Retinal pigment epithelial cell (primary cell): ENCODE results near the gene ECE1.

Experiments
- DNase-seq: peaks from one replicate; pipeline ENCODE4 v3.0.0-alpha.2; 2010; ENCODE audit warnings: low read depth
- H3K4me3 ChIP-seq: 2 replicates; pipeline ENCODE4 v1.5.1; 2011; ENCODE audit warnings: mild to moderate bottlenecking, low read length, control low read depth, moderate library complexity
- TF ChIP-seq, protein P1 (sequence below): conservative IDR thresholded peaks from 2 replicates; pipeline ENCODE4 v1.5.1; 2011; ENCODE audit warnings: low read depth, low read length, control low read depth, inconsistent platforms

The ECE1 gene

GRCh38 chr1:21335750-21336224 is 45.5 kb upstream of the ECE1 start:
- H3K4me3 ChIP-seq = no peak overlapping the region
- DNase-seq = no peak

GRCh38 chr1:21335088-21335691 is 44.9 kb upstream of the ECE1 start:
- H3K4me3 ChIP-seq = no peak overlapping the region
- no peak for DNase-seq

More at GRCh38 chr1:21335750-21336224, 45.5 kb upstream of the ECE1 start:
- TF ChIP-seq, protein P1, sequence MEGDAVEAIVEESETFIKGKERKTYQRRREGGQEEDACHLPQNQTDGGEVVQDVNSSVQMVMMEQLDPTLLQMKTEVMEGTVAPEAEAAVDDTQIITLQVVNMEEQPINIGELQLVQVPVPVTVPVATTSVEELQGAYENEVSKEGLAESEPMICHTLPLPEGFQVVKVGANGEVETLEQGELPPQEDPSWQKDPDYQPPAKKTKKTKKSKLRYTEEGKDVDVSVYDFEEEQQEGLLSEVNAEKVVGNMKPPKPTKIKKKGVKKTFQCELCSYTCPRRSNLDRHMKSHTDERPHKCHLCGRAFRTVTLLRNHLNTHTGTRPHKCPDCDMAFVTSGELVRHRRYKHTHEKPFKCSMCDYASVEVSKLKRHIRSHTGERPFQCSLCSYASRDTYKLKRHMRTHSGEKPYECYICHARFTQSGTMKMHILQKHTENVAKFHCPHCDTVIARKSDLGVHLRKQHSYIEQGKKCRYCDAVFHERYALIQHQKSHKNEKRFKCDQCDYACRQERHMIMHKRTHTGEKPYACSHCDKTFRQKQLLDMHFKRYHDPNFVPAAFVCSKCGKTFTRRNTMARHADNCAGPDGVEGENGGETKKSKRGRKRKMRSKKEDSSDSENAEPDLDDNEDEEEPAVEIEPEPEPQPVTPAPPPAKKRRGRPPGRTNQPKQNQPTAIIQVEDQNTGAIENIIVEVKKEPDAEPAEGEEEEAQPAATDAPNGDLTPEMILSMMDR = no peak

DNA sequence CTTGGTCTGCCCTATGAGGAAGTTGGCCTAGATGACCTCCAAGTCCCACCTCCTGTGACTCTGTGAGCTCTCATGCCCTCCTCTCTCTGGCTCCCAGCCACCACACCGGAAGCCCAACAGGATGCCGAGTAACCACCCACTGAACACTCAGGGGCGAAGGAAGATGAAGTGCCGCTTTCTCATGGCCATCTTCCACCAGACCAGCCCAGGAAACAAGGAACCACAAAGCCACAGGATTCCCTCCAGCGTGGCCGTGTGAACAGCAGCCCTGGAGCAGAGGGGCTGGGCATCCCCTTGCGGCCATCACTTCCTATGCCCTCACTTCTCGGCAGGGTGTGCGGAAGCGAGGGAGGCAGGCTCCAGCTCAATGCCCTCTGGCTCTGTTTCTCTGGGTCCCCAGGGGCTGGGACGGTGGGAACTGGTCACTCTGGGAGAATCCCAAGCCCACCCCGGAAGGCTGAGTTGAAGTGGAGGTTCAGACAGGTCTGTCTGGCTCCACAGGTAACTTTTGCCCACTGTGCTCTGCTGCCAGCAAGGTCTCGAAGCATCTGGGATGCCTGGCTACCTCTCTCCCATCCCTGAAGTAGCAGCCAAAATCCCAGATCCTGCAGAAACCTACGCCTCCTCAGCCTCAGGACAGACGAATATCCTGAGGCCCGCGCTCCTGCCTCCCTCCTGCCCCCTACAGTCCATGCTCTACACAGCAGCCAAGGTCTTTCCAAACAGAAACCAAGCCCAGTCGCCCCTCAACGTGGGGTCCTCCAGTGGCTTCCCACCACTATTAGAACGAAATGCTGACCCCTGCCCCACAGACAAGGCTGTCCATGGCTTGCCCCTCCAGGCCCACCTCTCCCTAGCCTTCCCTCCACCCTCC is 44.2 kb upstream of the ECE1 start:
- no peak for DNase-seq
- H3K4me3 ChIP-seq = no peak overlapping the region
- TF ChIP-seq, protein P1 = peak; percentile 84

More at GRCh38 chr1:21335088-21335691, 44.9 kb upstream of the ECE1 start:
- TF ChIP-seq, protein P1 = no peak

DNA sequence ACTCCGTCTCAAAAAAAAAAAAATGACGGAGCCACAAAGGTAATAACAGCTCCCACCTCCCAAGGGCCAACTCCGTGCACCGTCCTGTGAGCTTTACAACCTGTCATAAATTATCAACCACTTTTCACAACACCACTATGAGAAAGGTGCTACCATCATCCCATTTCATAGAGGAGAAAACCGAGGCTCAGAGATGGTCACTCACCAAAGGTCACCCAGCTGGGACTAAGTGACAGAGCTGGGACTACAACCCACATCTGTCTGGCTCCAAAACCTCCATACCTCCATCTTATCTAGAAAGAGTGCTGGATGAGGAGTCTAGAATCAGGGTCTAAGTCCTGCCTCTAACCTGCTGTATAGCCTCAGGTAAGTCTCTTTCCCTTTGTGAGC is 43.6 kb upstream of the ECE1 start:
- no peak overlapping the region for H3K4me3 ChIP-seq
- no peak for DNase-seq
- TF ChIP-seq, protein P1 = no peak

DNA sequence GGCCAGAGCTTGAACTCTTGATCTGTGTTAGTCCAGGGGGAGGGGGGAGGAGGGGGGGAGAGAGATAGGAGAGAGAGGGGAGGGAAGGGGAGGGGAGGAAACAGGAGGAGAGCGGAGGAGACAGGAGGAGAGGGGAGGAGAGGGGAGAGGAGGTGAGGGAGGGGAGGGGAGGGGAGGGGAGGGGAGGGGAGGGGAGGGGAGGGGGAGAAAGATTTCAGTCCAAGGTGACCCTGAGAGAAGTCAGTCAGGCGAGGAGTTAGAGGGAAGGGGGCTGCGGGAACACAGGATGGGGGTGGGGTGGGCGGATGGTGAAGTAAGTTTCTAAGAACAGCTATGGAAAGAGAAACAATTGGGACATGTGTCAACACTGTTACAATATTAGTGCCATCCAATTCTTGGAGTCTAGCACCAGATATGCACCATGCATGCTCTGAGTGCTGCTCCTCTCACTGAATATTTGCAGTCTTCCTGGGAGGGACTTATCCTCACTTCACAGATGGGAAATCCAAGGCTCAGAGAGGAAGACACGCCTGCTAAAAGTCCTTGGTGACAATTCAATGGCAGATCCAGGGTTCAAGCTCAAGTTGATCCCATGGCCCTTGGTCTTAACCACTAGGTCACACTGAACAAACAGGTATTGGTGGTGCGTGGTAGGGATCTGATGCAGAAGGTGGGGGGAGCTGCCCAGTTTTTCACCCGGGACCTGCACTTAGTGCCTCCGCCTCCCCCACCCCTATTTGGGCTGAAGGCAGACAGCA is 42.5 kb upstream of the ECE1 start:
- H3K4me3 ChIP-seq = no peak overlapping the region
- no peak for DNase-seq
- TF ChIP-seq, protein P1 = no peak

DNA sequence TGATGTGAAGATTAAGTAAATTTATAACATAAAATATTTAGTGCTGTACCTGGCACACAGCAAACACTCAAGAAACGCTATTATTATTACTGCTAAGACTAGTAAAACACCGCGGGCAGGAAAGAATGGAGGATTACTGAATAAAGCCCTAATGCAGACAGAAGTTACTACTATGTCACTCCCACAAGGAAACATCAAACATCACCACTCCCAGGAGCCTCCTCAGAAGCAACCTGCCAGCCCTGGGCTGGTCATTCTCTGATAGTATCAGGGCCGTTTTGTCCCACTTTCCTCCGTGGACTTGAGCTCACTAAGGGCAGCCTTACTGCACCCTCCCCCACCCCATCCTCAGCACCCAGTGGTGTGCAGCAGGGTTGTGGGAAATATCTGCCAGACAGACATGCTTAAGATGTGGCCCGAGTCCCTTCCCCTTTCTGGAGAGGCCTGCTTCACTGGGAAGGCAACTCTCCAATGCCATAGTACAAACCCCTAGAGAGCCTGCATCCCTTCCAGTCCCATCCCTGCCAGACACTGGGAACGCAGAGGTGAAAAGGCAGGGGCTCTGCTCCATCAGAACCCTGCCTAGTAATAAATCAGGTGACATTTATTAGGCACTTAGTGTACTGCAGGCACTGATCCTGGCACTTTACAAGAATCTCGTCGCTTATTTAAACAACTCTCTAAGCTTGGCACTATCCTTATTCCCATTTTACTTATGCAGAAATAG is 41.7 kb upstream of the ECE1 start:
- DNase-seq = no peak
- TF ChIP-seq, protein P1 = no peak
- H3K4me3 ChIP-seq = no peak overlapping the region
